Spinal cord (tissue), 10 donors: ENCODE measurements around the gene PNLIPRP2. TPM values are rescaled to one million over a fixed set of nuclear protein-coding genes. Genes with fewer than 3 reads are reported as not detected.

Experiments used
- DNase-seq, 6 donors: peaks; one replicate each; pipeline versions ENCODE4 v3.0.0 to v3.0.0-alpha.2; 2013 to 2015; ENCODE audit warnings: low spot score in 6 of 6, low read depth in 4 of 6
- H3K27ac ChIP-seq: one replicate; pipeline ENCODE4 v1.5.1; 2013; ENCODE audit warnings: low read depth, low read length, control low read depth
- H3K27me3 ChIP-seq: one replicate; pipeline ENCODE4 v1.6.1; 2013; ENCODE audit warnings: low read length; ENCODE audit not compliant: control insufficient read depth, insufficient read depth
- H3K36me3 ChIP-seq: one replicate; pipeline ENCODE4 v1.6.1; 2013; ENCODE audit warnings: low read length; ENCODE audit not compliant: control insufficient read depth, insufficient read depth
- H3K4me1 ChIP-seq: one replicate; pipeline ENCODE4 v1.6.1; 2013; ENCODE audit warnings: low read length; ENCODE audit not compliant: control insufficient read depth, insufficient read depth
- H3K4me3 ChIP-seq: one replicate; pipeline ENCODE4 v1.5.1; 2013; ENCODE audit warnings: low read depth, low read length, control low read depth
- H3K9me3 ChIP-seq: one replicate; pipeline ENCODE4 v1.6.1; 2013; ENCODE audit warnings: low read length; ENCODE audit not compliant: control insufficient read depth, insufficient read depth
- WGBS: methylation state at CpG from one replicate; pipeline ENCODE4 v1.1.5; 2013; ENCODE audit warnings: missing lambda C conversion rate; ENCODE audit not compliant: insufficient coverage; 5-methylcytosine and 5-hydroxymethylcytosine counted together
- polyA plus RNA-seq, 2 donors: library from polyadenylated mRNA; unstranded; fragments of 120-200 nt; gene quantifications; one replicate each; pipeline ENCODE4 v1.2.1, GENCODE V29; 2013; ENCODE audit not compliant: insufficient read length in 2 of 2
- total RNA-seq, 2 donors: library from RNA; depleted of rRNA in 1 of 2; stranded (reverse); fragments of 120-200 nt in 1 of 2; fragments of >200 nt in 1 of 2; gene quantifications; one replicate each; pipeline versions ENCODE4 v1.2.3 to v1.2.4, GENCODE V29; 2013 to 2014
- donor health status: healthy.

Gene PNLIPRP2
- total and polyA plus RNA-seq, 4 donors: 0.18 to 0.30 (median 0.22) TPM; not detected in 1

DNA sequence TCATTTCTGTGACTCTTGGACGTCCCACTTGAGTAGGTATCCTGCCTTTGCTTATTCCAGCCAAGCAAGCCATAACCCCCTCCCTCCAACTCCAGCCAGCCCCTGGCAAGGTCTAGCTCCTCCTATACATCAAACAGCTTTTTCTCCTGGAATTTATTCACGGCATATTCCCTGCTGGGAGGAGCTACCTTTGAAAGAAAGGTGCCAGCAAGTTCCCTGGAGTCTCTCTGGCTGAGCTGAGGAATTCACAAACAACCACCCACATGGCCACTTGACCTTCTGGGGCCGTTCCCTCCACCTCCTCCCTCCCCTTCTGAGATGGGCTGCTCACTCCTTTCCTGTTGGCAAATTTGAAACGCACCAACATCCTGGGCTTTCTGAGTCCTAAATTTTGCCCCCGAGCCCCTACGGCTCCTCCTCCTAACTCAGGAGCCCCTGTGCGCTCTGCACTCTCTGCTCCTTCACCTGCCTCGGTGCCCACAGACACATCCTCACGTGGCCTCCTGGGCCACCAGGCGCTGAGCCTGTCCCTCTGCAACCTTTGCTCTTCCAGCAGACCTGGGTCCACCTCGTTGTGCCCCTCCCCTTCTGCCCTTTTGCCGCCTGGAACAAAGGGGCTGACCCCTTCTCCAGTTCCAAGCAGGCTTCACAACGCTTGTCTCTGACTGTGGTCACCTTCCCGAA lies 73.6 kb downstream of the PNLIPRP2 start:
- WGBS: 49% methylated on average over 14 of the region's 14 CpGs
- H3K4me3 ChIP-seq: no peak overlapping the region
- no peak for DNase-seq
- peaks cover 10% of the 10 kb centered on the region for H3K27me3 ChIP-seq
- no peaks in the 10 kb centered on the region for H3K9me3 ChIP-seq
- H3K36me3 ChIP-seq: peaks cover 6% of the 10 kb centered on the region
- no peak overlapping the region for H3K27ac ChIP-seq
- peaks cover 37% of the 10 kb centered on the region for H3K4me1 ChIP-seq

Other genes with a start within 250 kb of the PNLIPRP2 start
- gene PNLIPRP3, start 193.1 kb upstream of the PNLIPRP2 start, total RNA-seq: not detected
- gene PNLIPRP3, start 193.1 kb upstream of the PNLIPRP2 start, polyA plus RNA-seq: not detected
- gene PNLIP, start 75.0 kb upstream of the PNLIPRP2 start, total RNA-seq: under 1 TPM; 0.11 to 0.20 TPM
- gene PNLIP, start 75.0 kb upstream of the PNLIPRP2 start, polyA plus RNA-seq: under 1 TPM; 0.42 to 0.57 TPM
- gene PNLIPRP1, start 30.0 kb upstream of the PNLIPRP2 start, total RNA-seq: not detected
- not detected for gene PNLIPRP1, start 30.0 kb upstream of the PNLIPRP2 start, polyA plus RNA-seq
- gene HSPA12A, start 121.6 kb downstream of the PNLIPRP2 start, total RNA-seq: 100 to 1,000 TPM in 1 of 2 donors, 10 to 100 TPM in 1; 35.1 to 106 TPM
- gene HSPA12A, start 121.6 kb downstream of the PNLIPRP2 start, polyA plus RNA-seq: 10 to 100 TPM; 68.3 to 69.4 TPM
- 1 to 10 TPM; 1.2 to 6.3 TPM for gene ENO4, start 228.5 kb downstream of the PNLIPRP2 start, total RNA-seq
- 1 to 10 TPM; 3.1 to 6.3 TPM for gene ENO4, start 228.5 kb downstream of the PNLIPRP2 start, polyA plus RNA-seq